ENCODE results near the gene CNTN4. TPM values are rescaled to one million over a fixed set of nuclear protein-coding genes. Genes with fewer than 3 reads are reported as not detected.

The CNTN4 gene
- total and polyA plus RNA-seq, 5 experiments from 2014 or later = not detected

DNA sequence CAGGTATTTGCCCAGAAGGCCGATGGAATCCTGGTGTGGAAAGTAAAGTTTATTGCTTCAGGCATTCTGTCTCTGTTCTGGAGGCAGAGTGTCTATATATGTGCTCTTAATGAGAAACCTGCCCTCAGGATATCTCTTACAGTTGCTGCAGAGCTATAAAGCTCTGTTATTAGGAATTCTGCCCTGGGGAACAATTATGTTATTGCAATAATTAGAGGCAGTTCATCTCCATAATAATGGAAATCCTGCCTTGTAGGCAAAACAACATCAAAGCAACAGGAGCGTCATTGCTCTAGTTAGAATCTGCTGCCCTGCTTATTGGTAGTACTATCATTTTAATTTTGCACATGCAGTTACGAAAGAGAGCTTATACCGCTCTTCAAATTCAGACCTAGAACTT is 835.9 kb downstream of the CNTN4 start:
- POLR2A ChIA-PET = no interaction called here
- Mint-ChIP-seq H3K4me3 (no peak overlapping the region), H3K9me3 (peaks cover 0 to 3% (median 0%) of the 10 kb centered on the region in 9 donors), H3K27ac (no peak overlapping the region), H3K36me3 (no peaks in the 10 kb centered on the region), H3K4me1 (no peaks in the 10 kb centered on the region), H3K27me3 (peaks cover 3 to 20% (median 6%) of the 10 kb centered on the region in 5 donors)
- DNase-seq (no peak), ATAC-seq (no peak)

- peaks cover 7 to 30% (median 13%) of the 10 kb centered on the region in 5 donors for H3K27me3 Mint-ChIP-seq
- DNase-seq (no peak), ATAC-seq (no peak)
- POLR2A ChIA-PET = no interaction called here
- H3K4me1 Mint-ChIP-seq = no peaks in the 10 kb centered on the region
- H3K4me3 Mint-ChIP-seq = no peak overlapping the region
- H3K36me3 Mint-ChIP-seq = no peaks in the 10 kb centered on the region
- peaks cover 0 to 3% (median 0%) of the 10 kb centered on the region in 9 donors for H3K9me3 Mint-ChIP-seq
- no peak overlapping the region for H3K27ac Mint-ChIP-seq
These were observed 838.4 kb downstream of the CNTN4 start for GRCh38 chr3:2937055-2937454.

- no peak overlapping the region for H3K4me3 Mint-ChIP-seq
- POLR2A ChIA-PET = no interaction called here
- H3K27ac Mint-ChIP-seq = no peak overlapping the region
- no peaks in the 10 kb centered on the region for H3K36me3 Mint-ChIP-seq
- H3K4me1 Mint-ChIP-seq = no peaks in the 10 kb centered on the region
- DNase-seq (no peak), ATAC-seq (no peak)
- no peaks in the 10 kb centered on the region for H3K9me3 Mint-ChIP-seq
- H3K27me3 Mint-ChIP-seq = peaks cover 7 to 30% (median 13%) of the 10 kb centered on the region in 5 donors
These were observed 838.9 kb downstream of the CNTN4 start for GRCh38 chr3:2937592-2937991.

- no peaks in the 10 kb centered on the region for H3K9me3 Mint-ChIP-seq
- H3K4me3 Mint-ChIP-seq = no peak overlapping the region
- POLR2A ChIA-PET = no interaction called here
- no peak for DNase-seq
- no peaks in the 10 kb centered on the region for H3K4me1 Mint-ChIP-seq
- no peak overlapping the region for H3K27ac Mint-ChIP-seq
- no peaks in the 10 kb centered on the region for H3K36me3 Mint-ChIP-seq
- peaks cover 9 to 35% (median 13%) of the 10 kb centered on the region in 5 donors for H3K27me3 Mint-ChIP-seq
- no peak for ATAC-seq
These were observed 840.0 kb downstream of the CNTN4 start for GRCh38 chr3:2938711-2939110.

DNA sequence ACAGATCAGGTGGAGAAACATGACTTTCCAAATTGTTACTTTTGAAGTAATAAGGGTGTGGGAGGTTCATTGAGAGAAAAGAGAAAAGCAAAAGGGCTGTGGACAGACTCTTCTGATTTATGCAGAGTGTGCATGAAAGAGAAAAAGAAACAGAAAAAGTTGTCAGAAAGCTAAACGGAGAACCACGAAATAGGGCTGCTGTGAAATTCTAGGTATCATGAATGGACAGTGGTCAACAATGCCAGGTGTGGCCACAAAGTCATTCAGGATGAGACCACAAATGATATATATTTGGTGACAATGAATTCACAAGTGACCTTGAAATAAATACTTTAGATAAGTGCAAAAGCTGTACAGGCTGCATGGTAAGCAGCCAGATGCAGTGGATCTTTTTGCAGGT is 841.4 kb downstream of the CNTN4 start:
- DNase-seq (no peak), ATAC-seq (no peak)
- no peaks in the 10 kb centered on the region for H3K36me3 Mint-ChIP-seq
- no peak overlapping the region for H3K4me3 Mint-ChIP-seq
- POLR2A ChIA-PET = no interaction called here
- peaks cover 9 to 35% (median 13%) of the 10 kb centered on the region in 5 donors for H3K27me3 Mint-ChIP-seq
- no peaks in the 10 kb centered on the region for H3K9me3 Mint-ChIP-seq
- H3K4me1 Mint-ChIP-seq = no peaks in the 10 kb centered on the region
- no peak overlapping the region for H3K27ac Mint-ChIP-seq

DNA sequence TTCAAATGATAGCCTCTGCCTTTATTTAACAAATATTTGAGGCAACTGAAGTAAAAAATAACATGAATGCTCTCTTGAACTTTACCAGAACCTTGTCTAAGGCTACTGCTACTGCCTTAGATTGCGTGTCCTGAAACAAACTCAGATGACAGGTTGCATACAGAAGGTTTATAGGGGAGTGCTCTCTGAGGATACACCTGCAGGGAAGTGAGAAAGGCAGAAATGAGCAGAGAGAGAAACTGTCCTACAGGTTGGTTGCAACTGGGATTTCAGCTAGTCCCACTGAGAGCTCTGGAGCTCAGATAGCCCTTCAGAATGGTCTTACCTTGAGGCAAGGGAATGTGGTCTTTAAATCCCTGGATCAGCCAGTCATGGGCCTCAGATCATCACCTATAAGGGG is 846.0 kb downstream of the CNTN4 start:
- POLR2A ChIA-PET = no interaction called here
- no peak overlapping the region for H3K4me3 Mint-ChIP-seq

DNA sequence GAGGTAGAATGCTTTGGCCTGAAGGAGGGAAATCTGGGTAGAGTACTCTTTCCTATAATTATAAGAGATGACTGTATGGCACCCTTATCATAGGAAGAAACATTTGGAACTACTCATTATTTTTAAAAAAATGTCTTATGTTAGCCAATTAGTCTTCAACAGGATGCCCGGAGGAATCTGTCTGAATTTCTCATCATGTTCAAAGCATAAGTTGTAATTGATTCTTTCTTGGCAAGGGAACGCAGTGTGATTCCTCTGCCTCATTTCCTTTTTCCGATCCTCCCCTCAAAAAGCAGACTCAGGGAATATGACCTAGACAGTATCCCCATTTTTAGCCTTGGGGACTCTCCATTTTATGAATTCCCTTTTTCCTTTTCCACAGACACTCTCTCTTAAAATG is 846.5 kb downstream of the CNTN4 start:
- POLR2A ChIA-PET = no interaction called here
- no peak for ATAC-seq
- no peaks in the 10 kb centered on the region for H3K4me1 Mint-ChIP-seq

More for the DNA sequence above, 846.0 kb downstream of the CNTN4 start:
- peaks cover 8 to 39% (median 13%) of the 10 kb centered on the region in 5 donors for H3K27me3 Mint-ChIP-seq
- no peaks in the 10 kb centered on the region for H3K36me3 Mint-ChIP-seq
- no peak for DNase-seq
- no peak for ATAC-seq
- no peaks in the 10 kb centered on the region for H3K4me1 Mint-ChIP-seq
- H3K27ac Mint-ChIP-seq = no peak overlapping the region
- H3K9me3 Mint-ChIP-seq = no peaks in the 10 kb centered on the region

GRCh38 chr3:2947536-2947935 is 848.9 kb downstream of the CNTN4 start:
- H3K36me3 Mint-ChIP-seq = no peaks in the 10 kb centered on the region
- H3K27ac Mint-ChIP-seq = no peak overlapping the region
- no peak for DNase-seq
- H3K9me3 Mint-ChIP-seq = no peaks in the 10 kb centered on the region
- no peak for ATAC-seq
- no peak overlapping the region for H3K4me3 Mint-ChIP-seq
- H3K4me1 Mint-ChIP-seq = no peaks in the 10 kb centered on the region
- peaks cover 0 to 23% (median 7%) of the 10 kb centered on the region in 5 donors for H3K27me3 Mint-ChIP-seq
- POLR2A ChIA-PET = no interaction called here

More for the DNA sequence above, 846.5 kb downstream of the CNTN4 start:
- H3K9me3 Mint-ChIP-seq = no peaks in the 10 kb centered on the region
- H3K27me3 Mint-ChIP-seq = peaks cover 8 to 38% (median 11%) of the 10 kb centered on the region in 5 donors
- H3K4me3 Mint-ChIP-seq = no peak overlapping the region
- DNase-seq = no peak
- H3K27ac Mint-ChIP-seq = peak overlapping the region in 1 of 10 donors; percentile 6
- H3K36me3 Mint-ChIP-seq = no peaks in the 10 kb centered on the region

GRCh38 chr3:2948882-2949281 is 850.2 kb downstream of the CNTN4 start:
- POLR2A ChIA-PET = no interaction called here
- no peak for DNase-seq
- Mint-ChIP-seq H3K27ac (no peak overlapping the region), H3K36me3 (no peaks in the 10 kb centered on the region), H3K4me3 (no peak overlapping the region), H3K4me1 (no peaks in the 10 kb centered on the region), H3K9me3 (no peaks in the 10 kb centered on the region), H3K27me3 (peaks cover 0 to 23% (median 5%) of the 10 kb centered on the region in 5 donors)
- ATAC-seq = no peak

- no peak overlapping the region for H3K27ac Mint-ChIP-seq
- peaks cover 0 to 23% (median 5%) of the 10 kb centered on the region in 5 donors for H3K27me3 Mint-ChIP-seq
- DNase-seq = no peak
- no peaks in the 10 kb centered on the region for H3K36me3 Mint-ChIP-seq
- POLR2A ChIA-PET = no interaction called here
- H3K4me1 Mint-ChIP-seq = no peaks in the 10 kb centered on the region
- ATAC-seq = no peak
- H3K4me3 Mint-ChIP-seq = no peak overlapping the region
- H3K9me3 Mint-ChIP-seq = no peaks in the 10 kb centered on the region
These were observed 851.5 kb downstream of the CNTN4 start for GRCh38 chr3:2950159-2950558.

DNA sequence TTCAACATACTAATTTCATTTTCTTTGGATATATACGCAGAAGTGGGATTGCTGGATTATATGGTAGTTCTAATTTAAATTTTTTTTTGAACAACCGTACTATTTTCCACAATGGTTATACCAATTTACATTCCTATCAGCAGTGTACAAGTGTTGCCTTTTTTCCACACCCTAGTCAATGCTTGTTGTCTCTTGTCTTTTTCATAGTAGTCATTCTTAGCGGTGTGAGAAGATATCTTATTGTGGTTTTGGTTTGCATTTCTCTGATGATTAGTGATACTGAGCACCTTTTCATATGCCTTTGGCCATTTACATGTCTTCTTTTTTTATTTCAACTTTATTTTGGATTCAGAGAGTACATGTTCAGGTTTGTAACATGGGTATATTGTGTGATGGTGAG is 858.4 kb downstream of the CNTN4 start:
- Mint-ChIP-seq H3K27me3 (peaks cover 0 to 2% (median 1%) of the 10 kb centered on the region in 5 donors), H3K36me3 (no peaks in the 10 kb centered on the region), H3K4me3 (no peak overlapping the region), H3K27ac (no peak overlapping the region), H3K4me1 (no peaks in the 10 kb centered on the region), H3K9me3 (no peaks in the 10 kb centered on the region)
- POLR2A ChIA-PET = no interaction called here
- ATAC-seq (no peak), DNase-seq (no peak)

DNA sequence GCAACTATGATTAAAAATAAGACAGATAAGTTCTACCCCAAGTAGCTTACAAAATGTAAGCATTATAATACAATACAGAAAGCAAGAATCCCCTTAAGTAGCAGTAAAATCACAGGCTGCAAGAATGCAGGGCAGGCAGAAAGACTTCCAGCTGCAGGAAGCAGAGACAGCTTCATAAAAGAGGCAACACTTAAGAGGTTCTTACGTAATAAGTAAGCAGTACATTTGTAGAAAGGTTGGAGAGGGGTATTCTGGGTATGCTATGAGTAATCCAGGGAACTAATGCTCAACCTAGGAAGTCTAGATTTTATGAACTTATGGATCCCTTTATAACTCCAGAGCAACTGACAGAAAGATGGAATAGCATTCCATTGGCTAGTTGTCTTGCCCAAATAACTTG is 859.9 kb downstream of the CNTN4 start:
- Mint-ChIP-seq H3K27ac (no peak overlapping the region), H3K27me3 (peaks cover 0 to 2% (median 1%) of the 10 kb centered on the region in 5 donors), H3K4me3 (no peak overlapping the region), H3K9me3 (no peaks in the 10 kb centered on the region), H3K36me3 (no peaks in the 10 kb centered on the region), H3K4me1 (no peaks in the 10 kb centered on the region)
- POLR2A ChIA-PET = no interaction called here
- no peak for DNase-seq
- no peak for ATAC-seq

DNA sequence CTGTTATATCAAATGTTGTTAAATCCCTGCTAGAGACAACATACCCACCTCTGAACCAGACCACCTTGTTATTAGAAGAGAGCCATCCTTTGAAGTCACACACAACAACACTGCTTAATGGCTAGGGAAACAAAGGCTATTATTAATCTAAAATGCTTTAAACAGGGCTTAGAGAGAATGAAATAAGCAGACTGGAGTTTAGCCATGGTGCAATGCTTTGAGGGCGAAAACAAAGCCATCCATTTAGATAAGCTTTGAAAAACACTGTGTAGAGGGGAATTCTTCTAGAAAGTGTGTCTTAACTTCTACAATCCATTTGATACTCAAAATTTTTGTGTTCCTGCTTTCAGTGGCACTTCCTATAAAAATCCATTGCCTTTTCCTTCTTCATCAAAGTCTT is 862.9 kb downstream of the CNTN4 start:
- Mint-ChIP-seq H3K27me3 (peaks cover 2 to 12% (median 7%) of the 10 kb centered on the region in 5 donors), H3K9me3 (no peaks in the 10 kb centered on the region)

GRCh38 chr3:2967871-2968270 is 869.2 kb downstream of the CNTN4 start:
- DNase-seq (no peak), ATAC-seq (no peak)
- Mint-ChIP-seq H3K4me3 (no peak overlapping the region), H3K9me3 (no peaks in the 10 kb centered on the region), H3K27me3 (peaks cover 8 to 14% (median 12%) of the 10 kb centered on the region in 5 donors), H3K36me3 (no peaks in the 10 kb centered on the region), H3K4me1 (no peaks in the 10 kb centered on the region), H3K27ac (no peak overlapping the region)
- POLR2A ChIA-PET = no interaction called here

More for the DNA sequence above, 862.9 kb downstream of the CNTN4 start:
- Mint-ChIP-seq H3K27ac (no peak overlapping the region), H3K4me1 (no peaks in the 10 kb centered on the region), H3K36me3 (no peaks in the 10 kb centered on the region), H3K4me3 (no peak overlapping the region)
- ATAC-seq (no peak), DNase-seq (no peak)
- POLR2A ChIA-PET = no interaction called here

All from naive thymus-derived CD8-positive, alpha-beta T cell (primary cell).